GM21390 (cell line): Measurements from ENCODE around the gene GPATCH8.
"Not testable (repeated sequence)": the region's sequence is repeated elsewhere in the genome, so short reads cannot be mapped to it uniquely, and the experiment has no call there.

Source experiments
- ATAC-seq: cut with Tn5 transposase; IDR thresholded peaks from one replicate; pipeline ENCODE4 v1.9.1; 2021; ENCODE audit not compliant: unreplicated experiment

The GPATCH8 gene

DNA sequence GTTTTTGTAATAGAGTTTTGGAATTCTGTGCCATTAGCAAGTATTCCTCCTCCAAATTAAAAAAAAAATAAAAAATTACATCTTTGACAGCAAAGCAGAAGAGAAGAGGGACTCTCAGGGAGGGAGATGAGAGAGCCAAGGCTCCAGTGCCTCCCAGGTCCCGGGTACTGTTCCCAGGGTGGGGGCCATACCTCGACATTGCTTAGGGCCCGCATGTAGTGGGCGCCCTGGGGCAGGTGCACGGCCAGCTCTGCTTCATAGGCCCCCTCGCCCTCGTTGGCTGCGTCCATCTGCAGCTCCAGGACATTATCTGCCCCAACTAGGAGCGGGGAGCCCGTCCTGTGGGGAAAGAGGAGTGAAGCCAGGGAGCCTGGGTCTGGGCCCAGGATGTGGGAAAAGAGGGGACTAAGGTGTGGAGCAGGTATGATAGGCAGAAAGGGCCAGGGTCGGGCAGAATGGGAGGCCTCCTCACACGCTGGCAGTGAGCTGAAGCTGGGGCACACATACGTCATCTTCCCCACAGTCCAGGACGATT is 125.0 kb downstream of the GPATCH8 start:
- no peak for ATAC-seq

DNA sequence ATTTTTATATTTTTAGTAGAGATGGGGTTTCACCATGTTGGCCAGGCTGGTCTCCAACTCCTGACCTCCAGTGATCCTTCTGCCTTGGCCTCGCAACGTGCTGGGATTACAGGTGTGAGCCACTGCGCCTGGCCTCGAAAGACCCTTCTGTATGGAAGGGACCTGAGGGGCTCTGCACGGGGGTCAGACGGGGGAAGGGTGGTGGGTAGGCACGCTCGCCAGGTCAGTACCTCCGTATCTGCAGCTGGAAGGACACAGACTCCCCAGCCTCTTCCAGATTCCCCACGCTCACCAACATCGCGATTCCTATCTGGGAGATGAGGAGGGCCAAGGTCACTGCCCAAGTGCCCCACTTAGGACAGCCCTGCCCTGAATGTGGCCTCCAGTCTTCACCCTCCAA is 126.4 kb downstream of the GPATCH8 start:
- no peak for ATAC-seq

DNA sequence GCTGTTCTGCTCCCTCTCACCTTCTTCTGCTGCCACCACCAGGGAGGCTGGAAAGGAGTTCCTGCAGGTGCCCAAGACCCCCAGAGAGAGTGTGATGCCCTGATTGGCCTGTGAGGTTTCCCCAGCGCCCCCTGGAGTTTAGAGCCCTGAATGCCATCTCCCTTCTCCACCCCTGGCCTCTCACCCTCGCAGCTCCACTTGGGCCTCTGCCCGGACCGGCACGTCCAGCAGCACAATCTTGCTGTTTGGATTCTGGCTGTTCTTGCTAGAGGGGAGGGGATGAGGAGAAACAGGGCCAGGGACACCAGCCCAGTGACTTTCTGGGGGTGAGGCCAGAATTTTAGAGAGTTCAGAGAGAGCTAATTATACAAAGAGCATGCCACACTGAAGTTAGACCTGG is 127.1 kb downstream of the GPATCH8 start:
- ATAC-seq: no peak

DNA sequence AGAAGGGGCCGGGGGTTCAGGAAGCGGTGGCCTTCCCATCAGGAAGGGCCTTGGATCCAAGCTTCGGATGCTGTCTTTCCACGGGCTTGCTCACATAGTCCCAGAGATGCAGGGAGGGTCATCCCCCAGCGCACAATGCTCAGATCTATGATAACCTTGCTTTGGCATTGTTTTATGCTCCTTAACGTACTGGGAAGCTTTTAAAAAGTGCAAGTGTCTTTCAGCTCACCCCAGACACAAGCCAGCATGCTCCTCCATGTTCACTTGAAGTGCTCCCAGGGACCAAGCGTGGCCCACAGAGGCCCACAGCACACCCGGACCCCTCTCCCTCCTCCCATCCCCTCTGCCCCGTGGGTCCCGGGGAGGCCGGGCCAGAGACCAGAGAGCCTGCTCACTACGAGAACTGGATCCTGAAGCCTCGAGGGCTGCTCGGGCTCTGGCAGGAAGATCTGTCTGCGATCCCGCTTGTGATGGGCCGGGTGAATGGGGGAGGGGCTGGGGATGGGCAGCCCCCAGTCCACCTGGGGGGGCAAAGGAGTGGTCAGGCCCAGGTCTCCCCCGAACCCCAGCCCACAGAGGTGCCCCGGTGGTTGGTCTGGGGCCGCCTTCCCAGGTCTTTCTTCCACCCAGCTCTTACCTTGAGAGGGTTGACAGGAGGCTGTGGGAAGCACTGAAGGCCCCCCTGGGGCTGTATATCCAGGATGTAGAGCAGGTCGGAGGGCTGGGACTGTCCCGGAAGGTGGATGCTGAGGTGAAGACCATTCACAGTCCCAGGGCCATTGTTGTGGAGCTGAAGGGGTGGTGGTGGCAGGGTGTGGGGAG is 127.8 kb downstream of the GPATCH8 start:
- no peak for ATAC-seq

DNA sequence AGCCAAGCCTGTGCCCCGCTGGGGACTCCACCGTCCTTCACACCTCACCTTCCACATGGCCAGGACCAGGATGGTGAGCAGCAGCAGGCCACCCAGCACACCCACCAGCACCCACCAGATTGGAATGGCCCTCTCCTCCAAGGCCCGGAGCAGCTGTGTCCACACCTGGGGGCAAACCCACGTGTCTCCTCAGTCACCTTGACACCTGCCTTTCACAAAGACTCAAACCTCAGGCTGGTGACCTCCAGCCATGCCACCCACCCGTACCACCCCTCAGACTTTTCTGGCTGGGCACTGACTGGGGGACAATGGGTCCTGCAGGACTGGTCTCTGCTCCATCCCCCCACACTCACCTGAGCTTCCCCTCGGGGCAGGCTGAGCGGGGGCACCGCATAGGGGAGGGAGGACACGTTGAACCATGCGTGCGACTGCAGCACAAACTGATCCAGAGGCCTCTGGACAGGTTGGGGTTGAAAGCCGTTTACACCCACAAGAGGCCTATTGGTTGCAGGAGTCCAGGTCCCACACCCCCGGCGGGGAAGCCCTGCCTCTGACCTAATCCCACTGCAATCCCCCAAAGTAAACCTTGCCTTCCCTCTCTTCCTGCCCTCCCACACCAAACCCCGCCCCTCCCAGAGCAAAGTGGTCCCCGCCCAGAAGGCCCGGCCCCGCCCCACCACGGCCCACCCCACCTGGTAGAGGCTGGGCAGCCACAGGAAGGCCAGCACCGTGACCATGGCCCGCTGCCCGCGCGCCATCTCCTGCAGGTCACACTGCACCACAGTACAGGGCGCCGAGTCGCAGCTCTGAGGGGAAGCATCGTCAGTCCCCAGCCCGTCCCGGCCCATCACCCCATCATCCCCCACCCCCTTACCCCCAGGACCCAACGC is 128.7 kb downstream of the GPATCH8 start:
- no peak for ATAC-seq

DNA sequence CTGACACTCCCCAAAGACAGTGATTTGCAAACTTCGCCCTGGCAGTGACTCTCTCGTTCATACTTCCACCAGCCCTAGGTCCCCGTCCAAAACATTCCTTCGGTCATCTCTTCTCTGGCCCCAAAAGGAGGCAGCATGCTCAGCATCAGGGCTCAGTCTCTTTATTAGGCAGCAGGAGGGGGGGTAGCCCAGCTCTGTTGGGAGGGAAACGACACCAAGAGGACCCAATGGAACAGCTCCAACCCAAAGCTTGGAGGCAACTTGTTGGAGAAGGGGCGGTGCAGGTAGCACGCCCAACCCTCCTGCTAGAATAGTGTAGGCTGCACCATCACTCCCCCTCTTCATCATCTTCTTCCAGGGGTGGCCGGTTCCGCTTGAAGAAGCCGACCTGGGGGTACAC is 131.2 kb downstream of the GPATCH8 start:
- ATAC-seq: no peak

DNA sequence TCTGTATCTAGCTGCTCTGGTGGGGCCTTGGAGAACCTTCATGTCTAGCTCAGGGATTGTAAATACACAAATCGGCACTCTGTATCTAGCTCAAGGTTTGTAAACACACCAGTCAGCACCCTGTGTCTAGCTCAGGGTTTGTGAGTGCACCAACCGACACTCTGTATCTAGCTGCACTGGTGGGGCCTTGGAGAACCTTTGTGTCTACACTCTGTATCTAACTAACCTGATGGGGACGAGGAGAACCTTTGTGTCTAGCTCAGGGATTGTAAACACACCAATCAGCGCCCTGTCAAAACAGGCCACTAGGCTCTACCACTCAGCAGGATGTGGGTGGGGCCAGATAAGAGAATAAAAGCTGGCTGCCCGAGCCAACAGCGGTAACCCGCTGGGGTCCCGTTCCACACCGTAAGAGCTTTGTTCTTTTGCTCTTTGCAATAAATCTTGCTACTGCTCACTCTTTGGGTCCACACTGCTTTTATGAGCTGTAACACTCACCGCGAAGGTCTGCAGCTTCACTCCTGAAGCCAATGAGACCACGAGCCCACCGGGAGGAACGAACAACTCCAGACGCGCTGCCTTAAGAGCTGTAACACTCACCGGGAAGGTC is 133.7 kb downstream of the GPATCH8 start:
- not testable (repeated sequence) for ATAC-seq

DNA sequence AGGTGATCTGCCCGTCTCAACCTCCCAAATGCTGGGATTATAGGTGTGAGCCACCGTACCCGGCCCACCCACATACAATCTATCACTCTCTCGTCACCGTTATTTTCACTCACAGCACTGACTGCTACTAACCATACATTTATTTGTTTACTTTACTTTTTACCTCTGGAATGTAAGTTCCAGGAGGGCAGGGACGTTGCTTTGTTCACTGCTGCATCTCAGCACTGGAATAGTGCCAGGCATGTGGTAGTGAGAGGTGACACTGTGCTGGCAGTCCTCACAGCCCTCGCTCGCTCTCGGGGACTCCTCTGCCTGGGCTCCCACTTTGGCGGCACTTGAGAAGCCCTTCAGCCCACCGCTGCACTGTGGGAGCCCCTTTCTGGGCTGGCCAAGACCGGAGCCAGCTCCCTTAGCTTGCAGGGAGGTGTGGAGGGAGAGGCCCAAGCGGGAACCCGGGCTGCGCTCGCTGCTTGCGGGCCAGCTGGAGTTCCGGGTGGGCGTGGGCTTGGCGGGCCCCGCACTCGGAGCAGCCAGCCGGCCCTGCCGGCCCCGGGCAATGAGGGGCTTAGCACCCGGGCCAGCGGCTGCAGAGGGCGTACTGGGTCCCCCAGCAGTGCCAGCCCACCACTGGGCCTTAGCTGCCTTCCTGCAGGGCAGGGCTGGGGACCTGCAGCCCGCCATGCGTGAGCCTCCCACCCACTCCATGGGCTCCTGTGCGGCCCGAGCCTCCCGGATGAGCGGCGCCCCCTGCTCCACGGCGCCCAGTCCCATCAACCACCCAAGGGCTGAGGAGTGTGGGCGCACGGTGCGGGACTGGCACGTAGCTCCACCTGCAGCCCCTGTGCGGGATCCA is 134.6 kb downstream of the GPATCH8 start:
- not testable (repeated sequence) for ATAC-seq

DNA sequence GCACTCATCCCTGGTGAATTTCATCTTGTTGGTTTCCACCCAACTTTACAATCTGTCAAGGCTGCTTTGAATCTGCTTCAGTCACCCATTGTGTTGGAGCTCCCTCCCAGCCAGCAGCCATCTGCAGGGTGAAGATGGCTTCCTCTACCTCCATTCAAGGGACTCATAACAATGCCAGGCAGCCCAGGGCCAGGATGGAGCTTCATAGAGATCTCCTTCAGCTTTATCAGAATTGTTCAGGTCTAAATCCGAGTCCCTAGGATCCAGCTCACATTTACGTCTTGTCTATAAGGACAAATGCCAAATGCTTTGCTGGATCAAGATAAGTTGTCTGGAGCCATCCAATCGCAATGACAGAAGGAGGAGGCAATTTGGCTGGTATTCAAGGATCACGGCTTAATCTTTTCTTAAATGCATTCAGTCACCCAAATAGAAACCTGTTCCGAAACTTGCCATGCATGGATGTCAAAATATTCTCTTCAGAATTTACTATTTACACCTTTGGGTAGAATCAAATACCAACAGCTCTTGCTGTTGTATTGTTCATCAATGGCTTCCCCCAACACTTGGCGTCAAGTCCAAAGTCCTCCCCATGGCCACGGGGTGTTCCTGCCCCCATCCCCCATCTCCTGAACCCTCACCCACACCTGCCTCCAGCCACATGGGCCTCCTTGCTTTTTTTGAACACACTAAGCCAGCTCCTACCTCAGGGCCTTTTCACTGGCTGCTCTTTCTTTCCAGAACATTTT is 135.8 kb downstream of the GPATCH8 start:
- no peak for ATAC-seq

DNA sequence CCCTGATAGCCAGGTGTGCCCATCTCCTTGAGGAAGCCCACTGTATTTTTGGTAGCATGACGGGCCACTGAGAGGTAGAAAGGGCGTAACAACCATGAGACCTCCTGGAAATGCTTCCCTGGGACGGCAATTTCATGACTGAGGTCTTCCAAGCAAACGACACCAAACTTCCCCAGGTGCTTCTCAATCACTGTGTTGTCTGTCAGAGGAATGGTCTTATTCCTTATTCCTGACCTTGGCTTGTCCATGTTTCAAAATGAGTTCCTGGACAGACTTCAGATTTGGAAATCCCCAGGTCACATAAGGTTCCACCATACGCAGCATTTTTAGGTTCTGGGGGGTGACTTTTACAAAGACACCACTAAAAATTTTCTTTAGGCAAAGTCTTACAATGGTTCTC is 138.2 kb downstream of the GPATCH8 start:
- not testable (repeated sequence) for ATAC-seq

DNA sequence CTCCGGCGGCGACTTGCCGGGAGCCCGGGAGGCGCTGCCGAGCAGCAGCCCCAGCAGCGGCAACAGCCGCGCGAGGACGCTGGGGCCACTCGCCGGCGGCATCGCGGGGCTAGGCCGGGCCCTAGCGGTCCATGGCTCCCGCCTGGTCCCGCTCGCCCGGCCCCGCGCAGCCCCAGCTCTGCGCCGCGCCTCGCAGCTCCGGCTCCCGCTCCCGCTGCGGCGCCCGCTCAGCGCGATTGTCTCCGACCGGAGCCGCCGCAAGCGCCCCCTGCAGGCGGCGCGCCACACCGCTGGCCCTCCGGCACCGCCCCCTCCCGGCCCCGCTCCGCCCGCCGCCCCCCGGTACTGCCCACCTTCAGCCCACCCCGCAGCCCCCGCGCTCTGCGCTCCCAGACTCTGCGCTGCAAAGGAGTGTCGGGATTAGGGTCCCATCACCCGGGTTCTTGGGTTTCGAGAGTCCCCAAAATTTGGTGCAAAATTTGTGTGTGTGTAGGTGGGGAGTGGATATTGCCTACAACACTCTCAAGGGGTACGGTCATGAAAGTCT is 139.5 kb downstream of the GPATCH8 start, which contains the start of gene FAM171A2:
Gene FAM171A2 (minus strand): TSS at position 241 of the 547 bp plus-strand sequence. CDS start 139 bp downstream, at position 102.
- no peak for ATAC-seq

DNA sequence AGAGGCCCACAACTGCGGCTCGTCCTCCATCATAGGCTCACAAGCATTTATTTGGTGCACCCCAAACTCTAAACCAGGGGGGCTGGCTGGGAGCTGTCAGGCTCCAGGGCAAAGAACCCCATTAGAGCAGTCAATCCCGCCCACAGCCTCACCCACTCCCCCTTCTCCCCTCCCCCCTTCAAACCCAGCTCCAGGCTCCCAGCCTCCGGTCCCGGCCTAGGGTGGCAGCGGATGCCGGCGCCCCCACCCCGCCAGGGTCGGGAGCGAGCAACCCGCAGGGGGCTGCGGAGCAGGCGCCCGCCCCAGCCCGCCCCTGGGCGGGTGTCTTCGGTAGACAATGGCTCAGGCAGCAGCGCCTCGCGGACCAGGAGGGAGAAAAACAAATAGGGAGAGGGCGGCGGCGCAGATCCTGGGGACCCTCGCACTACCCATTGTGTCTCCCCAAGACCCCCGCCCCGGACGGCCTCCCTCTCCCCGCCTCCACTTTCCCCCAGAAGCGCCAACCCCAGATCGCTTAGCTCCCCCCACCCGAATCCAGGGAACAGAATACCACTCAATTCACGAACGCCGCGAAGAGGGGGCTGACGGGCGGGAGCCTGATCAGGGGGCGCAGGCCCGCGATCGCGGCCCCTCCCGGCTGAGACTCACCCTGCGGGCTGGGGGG is 140.1 kb downstream of the GPATCH8 start:
- ATAC-seq: no peak

DNA sequence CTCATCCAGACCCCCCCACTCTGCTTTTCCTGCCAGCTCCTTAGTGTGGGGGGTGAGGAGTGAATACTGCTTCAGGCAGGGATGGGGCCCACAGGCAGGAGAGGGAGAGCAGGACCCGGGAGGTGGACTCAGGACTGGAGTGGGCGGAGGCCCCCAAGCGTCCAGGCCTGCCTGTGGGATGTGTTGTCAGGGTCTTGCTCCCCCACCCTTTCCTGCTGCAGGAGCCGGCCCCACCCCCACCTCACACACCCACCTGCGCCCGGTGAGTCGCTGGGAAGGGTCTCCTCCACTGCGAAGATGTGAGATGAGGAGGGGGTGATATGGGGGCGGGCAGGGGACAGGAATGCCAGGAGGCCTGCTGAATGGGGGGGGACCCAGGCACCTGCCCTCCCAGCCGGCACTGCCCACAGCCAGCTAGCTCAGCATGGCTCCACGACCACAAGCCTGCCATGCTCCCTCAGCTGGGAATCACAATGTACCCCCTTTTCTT is 140.7 kb downstream of the GPATCH8 start:
- no peak for ATAC-seq

DNA sequence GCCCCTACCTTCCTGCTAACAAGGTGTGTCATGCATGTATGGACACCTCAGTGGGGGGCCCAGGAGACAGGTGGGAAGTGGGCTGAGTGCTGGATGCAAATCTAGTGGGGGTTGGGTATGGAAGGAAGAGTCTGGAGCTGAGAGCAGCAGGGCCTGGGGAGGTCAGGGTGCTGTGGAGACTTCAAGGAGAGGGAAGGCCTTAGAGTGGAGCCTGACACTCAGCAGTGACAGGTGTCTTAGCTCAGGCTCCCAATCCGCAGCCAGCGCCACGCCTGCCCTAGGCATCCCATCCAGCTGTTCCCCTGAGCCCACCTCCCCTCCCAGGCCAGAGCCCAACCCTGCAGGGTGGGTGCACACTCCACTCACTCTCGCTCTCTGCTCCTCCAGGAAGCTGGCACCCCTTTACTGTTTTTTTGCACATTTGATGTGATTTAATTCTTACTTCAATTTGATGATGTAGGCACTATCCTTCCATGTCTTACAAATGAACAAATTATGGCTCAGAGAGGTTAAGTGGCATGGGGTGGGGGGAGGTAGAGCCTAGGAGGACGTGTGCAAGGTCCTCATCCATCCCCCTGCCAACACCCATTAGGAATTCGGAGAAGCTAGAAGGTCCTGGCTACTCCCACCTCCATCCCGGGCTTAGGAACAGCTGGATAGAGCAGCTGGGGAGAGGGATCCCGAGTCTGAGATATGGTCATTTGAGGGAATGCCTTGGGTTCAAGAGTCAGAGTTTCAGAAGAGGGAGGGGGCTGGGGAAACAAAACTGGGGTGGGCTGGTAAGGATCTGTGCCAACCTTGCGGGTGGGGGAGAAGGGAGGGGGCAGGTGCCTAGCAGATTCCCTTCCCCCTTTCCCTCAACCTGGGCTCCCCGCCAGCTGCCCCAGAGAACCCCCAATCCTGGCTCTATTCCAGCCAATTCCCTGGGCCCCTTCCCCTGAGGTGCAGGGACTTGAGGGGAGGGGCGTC is 141.6 kb downstream of the GPATCH8 start:
- no peak for ATAC-seq

DNA sequence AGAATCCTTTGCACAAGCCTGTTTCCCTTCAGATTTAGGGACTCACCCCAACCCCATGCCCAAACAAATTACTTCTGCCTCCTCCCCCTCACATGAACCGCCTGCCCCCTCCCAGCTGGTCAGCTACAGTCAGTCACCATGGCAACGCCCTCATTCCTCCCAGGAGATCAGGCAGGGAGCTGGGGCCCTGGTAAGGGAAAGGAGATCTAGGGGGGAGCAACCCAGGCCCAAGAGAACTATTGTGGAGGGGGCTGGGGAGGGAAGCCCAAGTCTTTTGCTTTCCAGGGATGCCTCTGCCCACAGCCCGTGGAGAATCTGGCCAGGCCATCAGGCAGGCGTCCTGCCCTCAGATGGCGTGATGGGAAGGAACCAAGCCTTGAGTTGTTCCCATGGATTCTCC is 142.4 kb downstream of the GPATCH8 start:
- ATAC-seq: no peak

DNA sequence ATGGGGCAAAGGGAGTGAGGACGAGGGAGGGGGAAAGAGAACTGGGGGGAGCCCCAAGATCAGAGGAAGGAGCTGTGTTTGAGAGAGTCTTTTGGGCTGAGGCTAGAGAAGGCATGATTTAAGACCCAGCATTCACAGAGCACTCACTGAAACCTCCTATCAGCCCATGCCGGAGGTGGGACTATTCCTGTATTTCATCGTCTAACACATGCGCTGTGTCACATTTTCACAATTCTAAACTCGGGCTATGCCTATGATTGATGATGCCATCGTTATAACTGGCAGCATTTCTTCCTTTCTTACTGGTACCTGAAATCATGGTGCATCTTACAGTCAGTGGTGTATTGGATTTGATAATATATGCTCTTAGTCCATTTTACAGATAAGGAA is 143.1 kb downstream of the GPATCH8 start:
- ATAC-seq: no peak

DNA sequence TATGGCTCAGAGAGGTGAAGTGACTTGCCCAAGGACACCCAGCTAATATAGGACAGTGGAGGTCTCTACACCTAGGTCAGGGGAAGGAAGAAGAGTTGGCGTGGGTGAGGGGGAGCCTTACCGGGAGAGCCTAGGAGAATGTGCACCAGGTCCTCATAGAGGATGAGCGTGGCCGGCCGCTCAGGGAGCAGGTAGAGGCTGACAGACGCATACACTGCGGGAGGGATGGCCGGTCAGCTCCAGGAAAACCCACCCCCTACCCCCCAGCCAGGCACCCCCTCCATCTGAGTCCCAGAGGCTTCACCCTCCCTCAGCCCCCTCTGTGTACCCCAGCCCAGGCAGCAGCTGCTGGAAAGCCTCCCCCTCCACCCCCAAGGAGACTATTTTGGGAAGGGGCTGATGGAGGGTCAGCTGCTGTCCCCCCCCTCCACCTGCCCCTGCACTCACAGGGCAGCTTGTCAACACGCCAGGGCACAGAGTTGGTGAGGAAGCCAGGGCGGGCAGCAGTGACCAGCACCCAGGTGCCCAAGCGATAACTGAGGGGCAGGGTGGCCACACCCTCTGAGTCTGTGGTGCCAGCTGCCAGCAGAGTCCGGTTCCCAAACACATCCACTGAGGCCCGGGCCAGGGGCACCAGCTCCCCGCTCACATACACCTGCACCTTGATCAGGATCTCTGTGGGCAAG is 143.6 kb downstream of the GPATCH8 start:
- ATAC-seq: no peak
